Testis (tissue), 3 donors: ENCODE results near the gene TFF1. TPM values are rescaled to one million over a fixed set of nuclear protein-coding genes. Genes with fewer than 3 reads are reported as not detected.

ENCODE experiments used
- DNase-seq: peaks from one replicate; pipeline ENCODE4 v3.0.0-alpha.2; 2019
- H3K27ac ChIP-seq, 2 donors: fragments of 200-600 bp; sonication (generic); one replicate each; pipeline ENCODE4 v1.5.1; 2019
- H3K27me3 ChIP-seq: fragments of 200-600 bp; sonication (generic); one replicate; pipeline ENCODE4 v1.5.1; 2019
- H3K36me3 ChIP-seq: fragments of 200-600 bp; sonication (generic); one replicate; pipeline ENCODE4 v1.5.1; 2017; ENCODE audit warnings: low read depth; ENCODE audit errors: missing control alignments
- H3K4me1 ChIP-seq: fragments of 200-600 bp; sonication (generic); one replicate; pipeline ENCODE4 v1.5.1; 2019
- H3K4me3 ChIP-seq, 2 donors: fragments of 200-600 bp; sonication (generic); one replicate each; pipeline ENCODE4 v1.5.1; 2017 to 2019
- H3K9me3 ChIP-seq: fragments of 200-600 bp; sonication (generic); one replicate; pipeline ENCODE4 v1.5.1; 2017
- POLR2A ChIP-seq: fragments of 450-650 bp; IDR thresholded peaks from one replicate; pipeline ENCODE4 v1.6.1; 2017; ENCODE audit warnings: antibody characterized with exemption, mild to moderate bottlenecking, moderate library complexity
- WGBS, 2 donors: methylation state at CpG; one replicate each; pipeline ENCODE4 v1.1.5; 2018; 5-methylcytosine and 5-hydroxymethylcytosine counted together
- intact Hi-C: fragments of 100-400 bp; cut with DNase I; formaldehyde crosslinking; loops from one replicate; pipeline ENCODE4 v1.15.1; 2023; ENCODE audit warnings: low total_unique reads
- polyA plus RNA-seq: library from polyadenylated mRNA; stranded (reverse); fragments of 350-450 nt; fragmentation: Illumina TruSeq; extraction: RNeasy Lipid Tissue Mini Kit (QIAGEN cat#74804); gene quantifications from one replicate; pipeline ENCODE4 v1.2.3, GENCODE V29; 2014; ENCODE audit warnings: low read depth, low replicate concordance; ENCODE audit not compliant: insufficient read depth
- total RNA-seq, 2 donors: library from RNA; depleted of rRNA; stranded (reverse); fragments of >200 nt; gene quantifications; one replicate each; pipeline ENCODE4 v1.2.3, GENCODE V29; 2016
- TF ChIP-seq, protein P1 (sequence below), 3 experiments: fragments of 450-650 bp in 2 of 3; fragments of 200-600 bp in 1 of 3; sonication (generic) in 1 of 3; IDR thresholded peaks; one replicate each; pipeline ENCODE4 v1.5.1; 2016 to 2019; ENCODE audit warnings: antibody characterized with exemption in 3 of 3, mild to moderate bottlenecking in 2 of 3, moderate library complexity in 1 of 3

The TFF1 gene
- total and polyA plus RNA-seq, 3 donors from 2014 or later: not detected

DNA sequence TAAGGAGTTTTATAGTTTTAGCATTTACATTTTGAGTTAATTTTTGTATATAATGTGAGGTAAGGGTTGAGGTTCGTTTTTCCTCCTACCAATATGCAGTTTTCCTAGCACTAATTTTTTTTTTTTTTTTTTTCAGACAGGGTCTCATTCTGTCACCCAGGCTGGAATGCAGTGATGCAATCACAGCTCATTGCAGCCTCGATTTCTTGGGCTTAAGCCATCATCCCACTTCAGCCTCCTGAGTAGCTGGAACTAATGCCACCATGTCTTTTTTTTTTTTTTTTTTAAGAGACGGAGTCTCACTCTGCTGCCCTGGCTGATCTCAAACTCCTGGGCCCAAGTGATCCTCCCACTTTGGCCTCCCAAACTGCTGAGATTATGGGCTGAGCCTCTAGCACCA is 34.8 kb upstream of the TFF1 start:
- no peaks in the 10 kb centered on the region for H3K4me1 ChIP-seq
- DNase-seq: no peak
- no peak for TF ChIP-seq POLR2A
- TF ChIP-seq, protein P1, sequence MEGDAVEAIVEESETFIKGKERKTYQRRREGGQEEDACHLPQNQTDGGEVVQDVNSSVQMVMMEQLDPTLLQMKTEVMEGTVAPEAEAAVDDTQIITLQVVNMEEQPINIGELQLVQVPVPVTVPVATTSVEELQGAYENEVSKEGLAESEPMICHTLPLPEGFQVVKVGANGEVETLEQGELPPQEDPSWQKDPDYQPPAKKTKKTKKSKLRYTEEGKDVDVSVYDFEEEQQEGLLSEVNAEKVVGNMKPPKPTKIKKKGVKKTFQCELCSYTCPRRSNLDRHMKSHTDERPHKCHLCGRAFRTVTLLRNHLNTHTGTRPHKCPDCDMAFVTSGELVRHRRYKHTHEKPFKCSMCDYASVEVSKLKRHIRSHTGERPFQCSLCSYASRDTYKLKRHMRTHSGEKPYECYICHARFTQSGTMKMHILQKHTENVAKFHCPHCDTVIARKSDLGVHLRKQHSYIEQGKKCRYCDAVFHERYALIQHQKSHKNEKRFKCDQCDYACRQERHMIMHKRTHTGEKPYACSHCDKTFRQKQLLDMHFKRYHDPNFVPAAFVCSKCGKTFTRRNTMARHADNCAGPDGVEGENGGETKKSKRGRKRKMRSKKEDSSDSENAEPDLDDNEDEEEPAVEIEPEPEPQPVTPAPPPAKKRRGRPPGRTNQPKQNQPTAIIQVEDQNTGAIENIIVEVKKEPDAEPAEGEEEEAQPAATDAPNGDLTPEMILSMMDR (IDR thresholded peaks at IDR 0.05): no peak
- H3K9me3 ChIP-seq: no peaks in the 10 kb centered on the region
- WGBS, 2 donors: 73 to 87% methylated on average over 3 of the region's 3 CpGs
- intact Hi-C loops: no loop called here
- H3K27me3 ChIP-seq: no peaks in the 10 kb centered on the region
- H3K4me3 ChIP-seq: no peak overlapping the region
- no peaks in the 10 kb centered on the region for H3K36me3 ChIP-seq
- H3K27ac ChIP-seq: no peak overlapping the region

- no peak overlapping the region for H3K27ac ChIP-seq
- intact Hi-C loops: no loop called here
- no peak for DNase-seq
- no peak overlapping the region for H3K4me3 ChIP-seq
- no peaks in the 10 kb centered on the region for H3K9me3 ChIP-seq
- H3K27me3 ChIP-seq: no peaks in the 10 kb centered on the region
- H3K36me3 ChIP-seq: no peaks in the 10 kb centered on the region
- WGBS, 2 donors: 90 to 92% methylated on average over 4 of the region's 4 CpGs
- no peaks in the 10 kb centered on the region for H3K4me1 ChIP-seq
- TF ChIP-seq, protein P1 (IDR thresholded peaks at IDR 0.05): no peak
- TF ChIP-seq POLR2A: no peak
Measured at GRCh38 chr21:42400525-42400924, 34.2 kb upstream of the TFF1 start.

- H3K27me3 ChIP-seq: no peaks in the 10 kb centered on the region
- H3K36me3 ChIP-seq: no peaks in the 10 kb centered on the region
- no peak overlapping the region for H3K27ac ChIP-seq
- no peak overlapping the region for H3K4me3 ChIP-seq
- intact Hi-C loops: no loop called here
- H3K9me3 ChIP-seq: no peaks in the 10 kb centered on the region
- TF ChIP-seq, protein P1 (IDR thresholded peaks at IDR 0.05): no peak
- no peak for TF ChIP-seq POLR2A
- DNase-seq: no peak
- 76 to 82% methylated on average over 9 to 12 of the region's 12 CpGs for WGBS, 2 donors
- no peaks in the 10 kb centered on the region for H3K4me1 ChIP-seq
Measured at GRCh38 chr21:42398436-42399028, 32.2 kb upstream of the TFF1 start.

DNA sequence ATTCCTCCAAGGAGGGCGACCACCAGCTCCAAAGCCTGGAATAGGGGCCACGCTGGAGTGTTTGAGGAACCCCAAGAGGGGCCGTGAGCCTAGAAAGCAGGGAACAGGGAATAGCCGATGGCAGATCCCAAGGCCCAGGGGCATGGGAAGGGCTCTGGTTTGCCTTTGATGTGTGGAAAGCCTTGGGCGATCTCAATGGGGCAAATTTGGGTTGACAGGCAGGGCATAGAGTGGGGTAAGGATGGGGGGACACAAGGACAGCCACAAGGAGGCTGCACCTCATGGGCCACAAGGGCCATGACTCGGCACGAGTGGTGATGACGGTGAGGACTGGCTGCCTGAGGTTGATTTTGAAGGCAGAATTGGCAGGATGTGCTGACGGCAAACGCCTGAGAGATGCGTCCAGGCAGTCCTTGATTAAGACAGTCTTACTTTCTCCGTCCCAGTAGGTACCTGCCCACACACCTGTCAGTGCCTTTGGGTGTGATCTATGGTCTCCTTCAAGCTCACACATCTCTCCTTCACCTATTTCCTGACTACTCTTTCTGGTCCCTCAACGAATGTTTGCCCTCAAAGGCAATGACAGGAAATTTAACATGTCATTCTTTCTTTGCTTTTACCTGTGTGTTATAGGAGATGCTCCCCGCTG is 31.5 kb upstream of the TFF1 start:
- Histone ChIP-seq H3K27ac (no peak overlapping the region), H3K4me1 (no peaks in the 10 kb centered on the region), H3K27me3 (no peaks in the 10 kb centered on the region), H3K9me3 (no peaks in the 10 kb centered on the region), H3K36me3 (no peaks in the 10 kb centered on the region), H3K4me3 (no peak overlapping the region)
- WGBS, 2 donors: 90 to 92% methylated on average over 14 of the region's 14 CpGs
- intact Hi-C loops: no loop called here
- TF ChIP-seq, protein P1 (IDR thresholded peaks at IDR 0.05): no peak
- no peak for TF ChIP-seq POLR2A
- DNase-seq: no peak
